DOHH2 (cell line): Measurements from ENCODE around the gene CD200R1L.

Experiments used
- CTCF ChIP-seq: fragments of 200-600 bp; sonication (generic); IDR thresholded peaks from one replicate; pipeline ENCODE4 v1.5.1; 2014; ENCODE audit warnings: antibody characterized with exemption, mild to moderate bottlenecking, low read depth, low read length; ENCODE audit not compliant: poor library complexity, severe bottlenecking
- EZH2phosphoT487 ChIP-seq: fragments of 200-600 bp; sonication (generic); IDR thresholded peaks from 2 replicates; pipeline ENCODE4 v1.6.1; 2017; ENCODE audit warnings: borderline replicate concordance, mild to moderate bottlenecking, antibody characterized with exemption, low read length, moderate library complexity, mixed read lengths

DNA sequence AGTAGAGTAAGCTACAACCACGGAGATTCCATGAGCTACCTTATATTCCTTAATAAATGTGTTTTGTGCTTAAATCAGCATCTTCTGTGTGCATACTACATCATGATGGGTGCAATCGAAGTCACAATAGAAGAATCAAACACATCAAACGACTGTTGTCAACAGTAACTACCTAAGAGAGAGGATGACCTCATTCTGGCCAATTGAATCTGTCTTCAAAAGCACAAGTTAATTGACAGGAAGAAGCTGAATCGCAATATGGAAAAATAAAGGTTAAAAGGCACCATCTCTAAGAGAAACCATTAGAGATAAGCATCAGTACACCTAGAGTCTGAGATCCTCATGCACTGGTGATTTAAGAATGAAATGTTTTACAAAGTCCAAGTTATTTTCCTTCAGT lies 39.0 kb downstream of the CD200R1L start:
- no peak for TF ChIP-seq CTCF
- TF ChIP-seq EZH2phosphoT487: no peak
